HL-60 (cell line): Measurements from ENCODE around the gene LIM2.

Source experiments
- GABPA ChIP-seq: IDR thresholded peaks from 2 replicates; pipeline ENCODE4 v1.6.1; 2012; ENCODE audit warnings: low read depth
- POLR2AphosphoS5 ChIP-seq: IDR thresholded peaks from 2 replicates; pipeline ENCODE4 v1.6.1; 2012; ENCODE audit warnings: low read depth
- SPI1 ChIP-seq: IDR thresholded peaks from 2 replicates; pipeline ENCODE4 v1.6.1; 2012; ENCODE audit warnings: low read depth, mild to moderate bottlenecking, borderline replicate concordance
- TF ChIP-seq, protein P1 (sequence below): IDR thresholded peaks from one replicate; pipeline ENCODE4 v1.5.1; 2011; ENCODE audit warnings: low read length, control low read depth, inconsistent platforms; ENCODE audit not compliant: insufficient read depth
- TF ChIP-seq, protein P2 (sequence below): IDR thresholded peaks from 2 replicates; pipeline ENCODE4 v1.6.1; 2012; ENCODE audit warnings: low read depth; ENCODE audit not compliant: insufficient replicate concordance

DNA sequence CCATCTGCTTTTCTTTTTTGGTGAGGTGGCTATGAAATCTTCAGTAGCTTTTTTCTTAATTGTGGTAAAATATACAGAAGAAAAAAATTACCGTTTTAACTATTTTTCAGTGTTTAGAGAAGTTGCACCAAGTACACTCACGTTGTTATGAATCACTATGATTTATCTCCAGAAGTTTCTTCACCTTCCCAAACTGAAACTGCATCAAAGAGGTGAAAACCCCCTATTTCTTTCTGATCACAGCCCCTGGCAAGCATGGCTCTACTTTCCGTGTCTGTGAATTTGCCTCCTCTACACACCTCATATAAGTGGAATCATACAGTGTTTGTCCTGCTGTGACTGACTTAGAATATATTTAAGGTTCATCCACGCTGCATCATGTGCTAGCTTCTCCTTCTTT, 45.3 kb upstream of the LIM2 start:
- TF ChIP-seq, protein P1, sequence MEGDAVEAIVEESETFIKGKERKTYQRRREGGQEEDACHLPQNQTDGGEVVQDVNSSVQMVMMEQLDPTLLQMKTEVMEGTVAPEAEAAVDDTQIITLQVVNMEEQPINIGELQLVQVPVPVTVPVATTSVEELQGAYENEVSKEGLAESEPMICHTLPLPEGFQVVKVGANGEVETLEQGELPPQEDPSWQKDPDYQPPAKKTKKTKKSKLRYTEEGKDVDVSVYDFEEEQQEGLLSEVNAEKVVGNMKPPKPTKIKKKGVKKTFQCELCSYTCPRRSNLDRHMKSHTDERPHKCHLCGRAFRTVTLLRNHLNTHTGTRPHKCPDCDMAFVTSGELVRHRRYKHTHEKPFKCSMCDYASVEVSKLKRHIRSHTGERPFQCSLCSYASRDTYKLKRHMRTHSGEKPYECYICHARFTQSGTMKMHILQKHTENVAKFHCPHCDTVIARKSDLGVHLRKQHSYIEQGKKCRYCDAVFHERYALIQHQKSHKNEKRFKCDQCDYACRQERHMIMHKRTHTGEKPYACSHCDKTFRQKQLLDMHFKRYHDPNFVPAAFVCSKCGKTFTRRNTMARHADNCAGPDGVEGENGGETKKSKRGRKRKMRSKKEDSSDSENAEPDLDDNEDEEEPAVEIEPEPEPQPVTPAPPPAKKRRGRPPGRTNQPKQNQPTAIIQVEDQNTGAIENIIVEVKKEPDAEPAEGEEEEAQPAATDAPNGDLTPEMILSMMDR = no peak
- no peak for TF ChIP-seq POLR2AphosphoS5
- no peak for TF ChIP-seq GABPA
- TF ChIP-seq, protein P2, sequence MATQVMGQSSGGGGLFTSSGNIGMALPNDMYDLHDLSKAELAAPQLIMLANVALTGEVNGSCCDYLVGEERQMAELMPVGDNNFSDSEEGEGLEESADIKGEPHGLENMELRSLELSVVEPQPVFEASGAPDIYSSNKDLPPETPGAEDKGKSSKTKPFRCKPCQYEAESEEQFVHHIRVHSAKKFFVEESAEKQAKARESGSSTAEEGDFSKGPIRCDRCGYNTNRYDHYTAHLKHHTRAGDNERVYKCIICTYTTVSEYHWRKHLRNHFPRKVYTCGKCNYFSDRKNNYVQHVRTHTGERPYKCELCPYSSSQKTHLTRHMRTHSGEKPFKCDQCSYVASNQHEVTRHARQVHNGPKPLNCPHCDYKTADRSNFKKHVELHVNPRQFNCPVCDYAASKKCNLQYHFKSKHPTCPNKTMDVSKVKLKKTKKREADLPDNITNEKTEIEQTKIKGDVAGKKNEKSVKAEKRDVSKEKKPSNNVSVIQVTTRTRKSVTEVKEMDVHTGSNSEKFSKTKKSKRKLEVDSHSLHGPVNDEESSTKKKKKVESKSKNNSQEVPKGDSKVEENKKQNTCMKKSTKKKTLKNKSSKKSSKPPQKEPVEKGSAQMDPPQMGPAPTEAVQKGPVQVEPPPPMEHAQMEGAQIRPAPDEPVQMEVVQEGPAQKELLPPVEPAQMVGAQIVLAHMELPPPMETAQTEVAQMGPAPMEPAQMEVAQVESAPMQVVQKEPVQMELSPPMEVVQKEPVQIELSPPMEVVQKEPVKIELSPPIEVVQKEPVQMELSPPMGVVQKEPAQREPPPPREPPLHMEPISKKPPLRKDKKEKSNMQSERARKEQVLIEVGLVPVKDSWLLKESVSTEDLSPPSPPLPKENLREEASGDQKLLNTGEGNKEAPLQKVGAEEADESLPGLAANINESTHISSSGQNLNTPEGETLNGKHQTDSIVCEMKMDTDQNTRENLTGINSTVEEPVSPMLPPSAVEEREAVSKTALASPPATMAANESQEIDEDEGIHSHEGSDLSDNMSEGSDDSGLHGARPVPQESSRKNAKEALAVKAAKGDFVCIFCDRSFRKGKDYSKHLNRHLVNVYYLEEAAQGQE = no peak
- no peak for TF ChIP-seq SPI1
